ENCODE data around the gene PXMP2.

GRCh38 chr12:132658149-132658894, 29.1 kb upstream of the PXMP2 start:
- TF ChIP-seq CTCF (conservative IDR thresholded peaks at IDR 0.05; ENCODE audit: low read depth, low read length) (no peak), EZH2 (IDR thresholded peaks at IDR 0.05; ENCODE audit: borderline replicate concordance, low read depth, low read length, poor library complexity, severe bottlenecking) (no peak)
